Endothelial cell of umbilical vein (primary cell): ENCODE measurements around the gene CFAP300. TPM values are rescaled to one million over a fixed set of nuclear protein-coding genes. Genes with fewer than 3 reads are reported as not detected.

Experiments
- BruUV-seq: library from RNA; stranded (reverse); fragments of 400-500 nt; replicated peaks from 2 replicates; lab custom pipeline; 2021; lab: Mats Ljungman, UMichigan
- CTCF ChIA-PET: fragments of 300-600, 350-600 bp; sonication (Branson Sonifier 250); formaldehyde crosslinking; loops from one replicate; lab custom pipeline; 2021; ENCODE audit warnings: antibody characterized with exemption, inconsistent platforms; lab: Charles Lee
- POLR2A ChIA-PET: fragments of 300-600, 350-600 bp; sonication (Branson Sonifier 250); formaldehyde crosslinking; loops from one replicate; lab custom pipeline; 2021; ENCODE audit warnings: antibody characterized with exemption, inconsistent platforms; lab: Charles Lee
- DNase-seq: peaks from one replicate; pipeline ENCODE4 v3.0.0-alpha.2; 2011; ENCODE audit warnings: low read depth, low spot score
- FAIRE-seq: peaks from 2 replicates; lab custom pipeline; 2011; peaks lifted over from hg19 to GRCh38; lab: Jason Lieb, UNC
- H2AFZ ChIP-seq: 2 replicates; pipeline ENCODE4 v1.6.0; 2012; ENCODE audit warnings: low read depth, low read length, control low read depth, inconsistent platforms
- H3K27ac ChIP-seq: 2 replicates; pipeline ENCODE4 v1.5.1; 2011; ENCODE audit warnings: low read depth, mild to moderate bottlenecking, control low read depth, low read length, moderate library complexity; ENCODE audit not compliant: insufficient read depth
- H3K27me3 ChIP-seq, 2 experiments: 2 replicates each; pipeline versions ENCODE4 v1.6.0 to v1.6.1; 2011; ENCODE audit warnings: low read length in 2 of 2, mixed read lengths in 1 of 2; ENCODE audit not compliant: control insufficient read depth in 2 of 2, insufficient read depth in 2 of 2
- H3K36me3 ChIP-seq, 2 experiments: 2 replicates in 1 of 2; 3 replicates in 1 of 2; pipeline ENCODE4 v1.5.1; 2011; ENCODE audit warnings: low read length in 2 of 2, mild to moderate bottlenecking in 1 of 2, moderate library complexity in 1 of 2; ENCODE audit not compliant: control insufficient read depth in 2 of 2, insufficient read depth in 2 of 2; ENCODE audit errors: extremely low read depth in 1 of 2
- H3K4me1 ChIP-seq: 3 replicates; pipeline ENCODE4 v1.5.1; 2011; ENCODE audit warnings: mild to moderate bottlenecking, low read length; ENCODE audit not compliant: control insufficient read depth, insufficient read depth; ENCODE audit errors: extremely low read depth
- H3K4me2 ChIP-seq: 2 replicates; pipeline ENCODE4 v1.6.1; 2011; ENCODE audit warnings: low read length, control low read depth, mixed read lengths; ENCODE audit not compliant: insufficient read depth
- H3K4me3 ChIP-seq, 3 experiments: fragments of 200-600 bp in 1 of 3; sonication (generic), shearing (Covaris generic) in 1 of 3; replicated peaks in 1 of 3; 2 replicates each; pipeline ENCODE4 v1.5.1; 2011 to 2016; ENCODE audit warnings: control low read depth in 3 of 3, low read length in 3 of 3, mild to moderate bottlenecking in 2 of 3, inconsistent platforms in 1 of 3, low read depth in 1 of 3, moderate library complexity in 1 of 3; ENCODE audit not compliant: insufficient read depth in 1 of 3
- H3K79me2 ChIP-seq: 2 replicates; pipeline ENCODE4 v1.6.0; 2012; ENCODE audit warnings: low read length, inconsistent platforms; ENCODE audit not compliant: control insufficient read depth, insufficient read depth
- H3K9ac ChIP-seq: replicated peaks from 2 replicates; pipeline ENCODE3; 2011; ENCODE audit warnings: low read length, control low read depth; ENCODE audit not compliant: insufficient read depth; ENCODE audit errors: extremely low read depth
- H3K9me1 ChIP-seq: replicated peaks from 3 replicates; pipeline ENCODE4 v1.6.0; 2011; ENCODE audit warnings: mild to moderate bottlenecking, low read length; ENCODE audit not compliant: control insufficient read depth, insufficient read depth; ENCODE audit errors: extremely low read depth
- H3K9me3 ChIP-seq: replicated peaks from 2 replicates; pipeline ENCODE4 v1.5.1; 2012; ENCODE audit warnings: low read length, inconsistent platforms; ENCODE audit not compliant: control insufficient read depth, insufficient read depth
- H4K20me1 ChIP-seq: replicated peaks from 2 replicates; pipeline ENCODE3; 2011; ENCODE audit warnings: mild to moderate bottlenecking, low read length; ENCODE audit not compliant: control insufficient read depth, insufficient read depth; ENCODE audit errors: extremely low read depth
- EZH2 ChIP-seq: IDR thresholded peaks from 2 replicates; pipeline ENCODE4 v1.6.1; 2012; ENCODE audit warnings: borderline replicate concordance, low read depth, mild to moderate bottlenecking, moderate library complexity, low read length, inconsistent platforms; ENCODE audit not compliant: severe bottlenecking
- FOS ChIP-seq: IDR thresholded peaks from 2 replicates; pipeline ENCODE4 v1.6.1; 2011; ENCODE audit warnings: mild to moderate bottlenecking, low read length, moderate library complexity, borderline replicate concordance; ENCODE audit not compliant: insufficient read depth
- GATA2 ChIP-seq: IDR thresholded peaks from 2 replicates; pipeline ENCODE4 v1.7.0; 2011; ENCODE audit warnings: low read depth, mild to moderate bottlenecking, moderate library complexity, mixed read lengths, low read length; ENCODE audit not compliant: insufficient read length, insufficient read depth
- JUN ChIP-seq: IDR thresholded peaks from 2 replicates; pipeline ENCODE4 v1.6.1; 2011; ENCODE audit warnings: borderline replicate concordance, low read depth; ENCODE audit not compliant: insufficient read length, insufficient read depth
- MAX ChIP-seq: IDR thresholded peaks from 2 replicates; pipeline ENCODE4 v1.6.1; 2011; ENCODE audit not compliant: insufficient read depth, insufficient read length
- MYC ChIP-seq: IDR thresholded peaks from one replicate; pipeline ENCODE4 v1.6.1; 2011; ENCODE audit warnings: mild to moderate bottlenecking, low read depth, low read length
- POLR2A ChIP-seq: IDR thresholded peaks from 2 replicates; pipeline ENCODE4 v1.6.1; 2012; ENCODE audit warnings: low read depth, mild to moderate bottlenecking, control low read depth, low read length
- POLR2AphosphoS5 ChIP-seq: IDR thresholded peaks from 2 replicates; pipeline ENCODE4 v1.6.1; 2012; ENCODE audit warnings: low read depth, mild to moderate bottlenecking, control low read depth, low read length, moderate library complexity; ENCODE audit not compliant: insufficient read depth
- dilution Hi-C: fragments of 300-500 bp; cut with MboI; formaldehyde crosslinking; loops from one replicate; pipeline ENCODE4 v1.15.0; 2019; ENCODE audit warnings: low sequenced_read_pairs; ENCODE audit not compliant: extremely low pct_ligation_motif_present
- intact Hi-C: fragments of 100-400 bp; cut with micrococcal nuclease; formaldehyde crosslinking; loops from one replicate; pipeline ENCODE4 v1.10.0; 2022
- polyA plus RNA-seq, 4 experiments: library from polyadenylated mRNA; depleted of rRNA in 3 of 4; stranded (reverse) in 3 of 4; unstranded in 1 of 4; fragments of >200 nt; gene quantifications; 2 replicates each; pipeline versions ENCODE4 v1.2.1 to v1.2.3, GENCODE V29; 2011 to 2012; ENCODE audit warnings: missing spikeins in 1 of 4
- total RNA-seq: library from RNA; stranded (reverse); gene quantifications from 2 replicates; pipeline ENCODE4 v1.2.3, GENCODE V29; 2021
- TF ChIP-seq, protein P1 (sequence below), 2 donors: IDR thresholded peaks; 1 replicate in 1 of 2; 2 replicates in 1 of 2; pipeline ENCODE4 v1.5.1; 2011; ENCODE audit warnings: low read length in 2 of 2, mild to moderate bottlenecking in 2 of 2, moderate library complexity in 2 of 2, control low read depth in 1 of 2, inconsistent platforms in 1 of 2, low read depth in 1 of 2; ENCODE audit not compliant: insufficient read depth in 1 of 2; ENCODE audit errors: extremely low read depth in 1 of 2

CFAP300 gene
- total and polyA plus RNA-seq, 2 donors (not counting 3 experiments of a cell fraction or from before 2014, with no cell fraction given), result 0.07 TPM; not detected in 1

GRCh38 chr11:102026217-102026616 lies 21.0 kb upstream of the CFAP300 start:
- BruUV-seq, result no TSS peak
- H4K20me1 ChIP-seq, result no peaks in the 10 kb centered on the region
- H3K9me1 ChIP-seq, result no peaks in the 10 kb centered on the region
- H3K27me3 ChIP-seq, result peaks cover 7% of the 10 kb centered on the region in 2 experiments
- no peaks in the 10 kb centered on the region for H3K36me3 ChIP-seq
- no peak overlapping the region for H2AFZ ChIP-seq
- no peak overlapping the region for H3K9ac ChIP-seq
- H3K4me1 ChIP-seq, result no peaks in the 10 kb centered on the region
- ChIA-PET CTCF (interaction anchor here (1.0 to 2.2 kb wide), 4 partner anchors 10 to 163 kb away, joined by 3 to 8 read pairs (median 4); no protein-coding TSS in a partner anchor), POLR2A (no interaction called here)
- H3K9me3 ChIP-seq, result no peaks in the 10 kb centered on the region
- no peak for DNase-seq
- H3K4me2 ChIP-seq, result no peak overlapping the region
- TF ChIP-seq GATA2 (no peak), FOS (no peak), MAX (no peak), JUN (no peak), POLR2AphosphoS5 (no peak), EZH2 (no peak), MYC (no peak), POLR2A (no peak)
- TF ChIP-seq, protein P1, sequence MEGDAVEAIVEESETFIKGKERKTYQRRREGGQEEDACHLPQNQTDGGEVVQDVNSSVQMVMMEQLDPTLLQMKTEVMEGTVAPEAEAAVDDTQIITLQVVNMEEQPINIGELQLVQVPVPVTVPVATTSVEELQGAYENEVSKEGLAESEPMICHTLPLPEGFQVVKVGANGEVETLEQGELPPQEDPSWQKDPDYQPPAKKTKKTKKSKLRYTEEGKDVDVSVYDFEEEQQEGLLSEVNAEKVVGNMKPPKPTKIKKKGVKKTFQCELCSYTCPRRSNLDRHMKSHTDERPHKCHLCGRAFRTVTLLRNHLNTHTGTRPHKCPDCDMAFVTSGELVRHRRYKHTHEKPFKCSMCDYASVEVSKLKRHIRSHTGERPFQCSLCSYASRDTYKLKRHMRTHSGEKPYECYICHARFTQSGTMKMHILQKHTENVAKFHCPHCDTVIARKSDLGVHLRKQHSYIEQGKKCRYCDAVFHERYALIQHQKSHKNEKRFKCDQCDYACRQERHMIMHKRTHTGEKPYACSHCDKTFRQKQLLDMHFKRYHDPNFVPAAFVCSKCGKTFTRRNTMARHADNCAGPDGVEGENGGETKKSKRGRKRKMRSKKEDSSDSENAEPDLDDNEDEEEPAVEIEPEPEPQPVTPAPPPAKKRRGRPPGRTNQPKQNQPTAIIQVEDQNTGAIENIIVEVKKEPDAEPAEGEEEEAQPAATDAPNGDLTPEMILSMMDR (IDR thresholded peaks at IDR 0.05; ENCODE audit: extremely low read depth in 1 of 2, insufficient read depth in 1 of 2, low read depth in 1 of 2, low read length in 2 of 2), result no peak
- dilution Hi-C loops (no loop called here), intact Hi-C loops (no loop called here)
- H3K79me2 ChIP-seq, result no peaks in the 10 kb centered on the region
- no peak for FAIRE-seq
- H3K4me3 ChIP-seq, result no peak overlapping the region
- no peak overlapping the region for H3K27ac ChIP-seq
